HUES64 (cell line): ENCODE data around the gene HSPA1B.
"Not testable (repeated sequence)": the region's sequence is repeated elsewhere in the genome, so short reads cannot be mapped to it uniquely, and the experiment has no call there.

ENCODE experiments used
- H3K27ac ChIP-seq: 2 replicates; pipeline ENCODE4 v1.7.0; 2013; ENCODE audit warnings: low read depth, low read length, inconsistent platforms
- H3K27me3 ChIP-seq: 2 replicates; pipeline ENCODE4 v1.6.1; 2013; ENCODE audit warnings: mild to moderate bottlenecking, low read length; ENCODE audit not compliant: insufficient read depth
- H3K36me3 ChIP-seq: 2 replicates; pipeline ENCODE4 v1.6.1; 2013; ENCODE audit warnings: mild to moderate bottlenecking, low read length; ENCODE audit not compliant: insufficient read depth
- H3K4me1 ChIP-seq: 2 replicates; pipeline ENCODE4 v1.6.1; 2013; ENCODE audit warnings: mild to moderate bottlenecking, low read length, moderate library complexity; ENCODE audit not compliant: insufficient read depth
- H3K4me3 ChIP-seq: 2 replicates; pipeline ENCODE4 v1.5.1; 2013; ENCODE audit warnings: mild to moderate bottlenecking, low read length, moderate library complexity
- H3K9ac ChIP-seq: 2 replicates; pipeline ENCODE4 v1.6.1; 2013; ENCODE audit warnings: mild to moderate bottlenecking, low read depth, low read length
- H3K9me3 ChIP-seq: 2 replicates; pipeline ENCODE4 v1.6.1; 2013; ENCODE audit warnings: low read depth, low read length; ENCODE audit not compliant: insufficient read depth
- WGBS: fragments of 150-250, 120-280 bp; methylation state at CpG from one replicate; pipeline ENCODE4 v1.1.7; 2013; ENCODE audit warnings: missing lambda C conversion rate; 5-methylcytosine and 5-hydroxymethylcytosine counted together

HSPA1B gene

DNA sequence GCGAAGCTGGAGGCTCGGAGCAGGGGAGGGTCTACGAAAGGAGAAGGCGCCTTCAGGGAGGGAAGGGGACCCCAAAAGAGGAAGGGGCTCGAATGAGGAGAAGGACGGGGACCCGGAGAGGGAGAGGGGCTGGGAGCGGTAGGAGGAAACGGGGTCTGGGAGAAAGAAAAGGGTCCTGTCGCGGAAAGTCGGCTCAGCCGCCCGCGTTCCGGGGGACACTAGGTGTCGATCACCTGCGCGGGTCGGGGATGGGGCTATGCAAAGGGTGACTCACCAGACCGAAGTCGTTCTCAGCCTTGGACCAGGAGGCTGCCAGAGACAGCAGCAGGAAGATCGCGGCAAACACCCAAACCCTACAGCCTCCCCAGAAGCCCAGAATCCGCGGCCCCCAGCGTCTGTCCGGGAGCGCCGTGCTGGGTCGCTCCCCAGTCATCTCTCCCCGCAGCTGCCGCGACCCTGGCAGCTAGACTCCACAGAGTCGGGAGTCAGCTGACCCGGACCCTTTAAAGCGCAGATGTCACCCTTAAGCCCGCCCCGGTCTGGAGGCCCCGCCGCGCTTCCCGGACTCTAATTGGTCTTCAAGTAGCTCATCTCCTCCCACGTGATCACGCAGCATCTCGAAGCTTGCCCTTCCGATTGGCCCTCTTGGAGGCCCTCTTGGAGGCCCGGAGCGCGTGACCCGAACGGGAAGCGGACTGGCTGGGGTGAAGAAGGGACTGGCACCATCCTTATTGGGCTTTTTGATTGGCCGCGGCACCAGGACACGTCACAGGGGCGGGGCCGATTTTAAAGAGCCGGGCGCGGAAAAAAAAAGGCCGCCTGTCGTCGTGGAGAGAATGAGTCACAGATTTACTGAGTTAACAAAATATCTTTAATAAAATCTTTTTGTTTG lies 35.1 kb downstream of the HSPA1B start, which contains the start of gene NEU1:
Gene NEU1, minus strand, starts transcription at position 478 of the 892 bp plus-strand sequence. Its CDS starts 45 bp downstream, at position 433.
- peaks cover 26% of the 10 kb centered on the region for H3K36me3 ChIP-seq
- peak within 1 kb of the TSS; percentile 74 for H3K9ac ChIP-seq
- 2% methylated on average over 63 of the region's 64 CpGs for WGBS
- H3K27me3 ChIP-seq, result no peaks in the 10 kb centered on the region
- no peaks in the 10 kb centered on the region for H3K9me3 ChIP-seq
- no peaks in the 10 kb centered on the region; the same call in 1 of the 2 replicates for H3K4me1 ChIP-seq
- H3K4me3 ChIP-seq, result peak within 1 kb of the TSS; percentile 76
- H3K27ac ChIP-seq, result peak within 1 kb of the TSS; percentile 83

DNA sequence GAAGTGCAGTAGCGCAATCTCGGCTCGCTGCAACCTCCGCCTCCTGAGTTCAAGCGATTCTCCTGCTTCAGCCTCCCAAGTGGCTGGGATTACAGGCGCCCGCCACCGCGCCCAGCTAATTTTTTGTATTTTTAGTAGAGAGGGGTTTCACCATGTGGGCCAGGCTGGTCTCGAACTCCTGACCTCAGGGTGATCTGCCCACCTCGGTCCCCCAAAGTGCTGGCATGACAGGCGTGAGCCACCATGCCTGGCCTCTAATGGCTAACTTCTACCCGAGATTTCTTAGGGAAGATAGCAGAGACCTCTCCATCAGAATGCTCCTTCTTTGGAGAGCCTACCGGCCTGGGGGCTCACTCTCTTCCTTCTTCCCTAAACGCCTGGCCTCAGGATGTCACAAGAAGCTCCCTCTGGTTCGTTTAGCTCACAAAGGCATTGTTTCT lies 36.6 kb downstream of the HSPA1B start:
- 28% methylated on average over 16 of the region's 16 CpGs for WGBS
- H3K4me1 ChIP-seq, H3K9me3 ChIP-seq, H3K27me3 ChIP-seq: not testable (repeated sequence)
- peak overlapping the region; percentile 76 for H3K4me3 ChIP-seq
- H3K36me3 ChIP-seq, result peaks cover 14% of the 10 kb centered on the region
- peak overlapping the region; percentile 83 for H3K27ac ChIP-seq
- H3K9ac ChIP-seq, result peak overlapping the region; percentile 74

DNA sequence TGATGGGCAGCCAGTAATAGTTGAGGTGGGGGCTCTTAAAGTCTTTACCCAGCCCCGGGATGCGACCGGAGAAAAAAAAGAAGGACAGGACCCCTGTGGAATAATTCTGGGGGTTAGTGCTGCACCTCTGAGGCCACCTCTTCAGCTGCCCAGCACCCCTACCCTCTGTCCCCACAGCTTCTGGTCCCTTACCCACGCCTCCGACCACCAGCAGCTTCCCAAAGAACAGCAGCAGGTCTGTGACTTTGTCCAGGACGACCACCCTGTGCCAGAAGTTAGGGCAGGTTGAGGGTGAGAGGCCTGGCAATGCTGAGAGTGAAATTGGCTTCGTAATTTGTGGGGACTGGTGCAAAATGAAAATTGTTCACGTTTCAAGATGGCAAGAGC lies 37.3 kb downstream of the HSPA1B start:
- WGBS, result 90% methylated on average over 8 of the region's 8 CpGs
- Histone ChIP-seq H3K27me3 (no peaks in the 10 kb centered on the region), H3K9me3 (no peaks in the 10 kb centered on the region), H3K4me1 (no peaks in the 10 kb centered on the region; the same call in 1 of the 2 replicates), H3K36me3 (peaks cover 7% of the 10 kb centered on the region), H3K27ac (no peak overlapping the region), H3K4me3 (no peak overlapping the region), H3K9ac (no peak overlapping the region)

DNA sequence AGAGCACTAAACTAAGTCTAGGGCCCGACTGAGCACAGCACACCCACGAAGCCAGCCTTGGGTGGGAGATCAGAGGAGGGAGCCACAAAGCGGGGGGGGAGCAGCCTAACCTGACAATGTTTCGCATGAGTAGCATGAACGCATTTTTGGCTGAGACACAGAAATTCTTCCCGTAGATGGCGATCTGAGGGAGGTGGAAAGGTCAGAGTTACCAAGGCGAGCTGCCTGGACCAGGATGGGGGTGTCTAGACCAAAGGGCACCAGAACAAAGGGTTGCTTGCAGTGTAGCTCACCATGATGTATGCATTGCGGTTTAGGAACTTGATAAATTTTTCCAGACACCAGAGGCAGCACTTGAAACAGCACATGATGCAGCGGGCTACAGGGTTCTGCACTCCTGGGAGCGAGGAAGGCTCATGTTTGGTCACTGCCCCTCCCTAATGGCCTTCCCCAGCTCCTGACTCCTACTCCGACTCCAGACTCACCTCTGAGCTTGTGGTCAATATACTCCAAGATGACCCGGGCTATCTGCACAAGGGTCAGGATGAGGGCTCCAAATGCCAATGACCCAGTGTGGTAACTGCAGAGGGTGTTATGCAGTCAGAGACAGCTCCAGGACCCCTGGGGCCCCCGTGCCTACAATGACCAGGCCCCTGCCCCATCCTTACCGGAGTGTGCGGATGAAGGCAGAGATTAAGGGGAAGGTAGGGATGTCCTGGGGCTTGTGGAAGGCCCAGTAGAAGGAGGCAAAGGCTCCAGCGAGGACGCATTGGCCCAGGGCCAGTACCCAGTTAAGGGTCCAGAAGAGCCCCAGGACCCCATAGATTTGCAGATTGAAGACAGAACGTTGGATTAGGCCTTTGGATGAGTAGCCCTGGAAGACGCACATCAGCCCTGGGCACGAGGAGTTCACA lies 37.9 kb downstream of the HSPA1B start:
- Histone ChIP-seq H3K36me3 (peaks cover under 1% of the 10 kb centered on the region; the same call in 1 of the 2 replicates), H3K9me3 (no peaks in the 10 kb centered on the region), H3K27me3 (no peaks in the 10 kb centered on the region), H3K27ac (no peak overlapping the region), H3K4me3 (no peak overlapping the region), H3K4me1 (no peaks in the 10 kb centered on the region; the same call in 1 of the 2 replicates), H3K9ac (no peak overlapping the region)
- 88% methylated on average over 21 of the region's 21 CpGs for WGBS

DNA sequence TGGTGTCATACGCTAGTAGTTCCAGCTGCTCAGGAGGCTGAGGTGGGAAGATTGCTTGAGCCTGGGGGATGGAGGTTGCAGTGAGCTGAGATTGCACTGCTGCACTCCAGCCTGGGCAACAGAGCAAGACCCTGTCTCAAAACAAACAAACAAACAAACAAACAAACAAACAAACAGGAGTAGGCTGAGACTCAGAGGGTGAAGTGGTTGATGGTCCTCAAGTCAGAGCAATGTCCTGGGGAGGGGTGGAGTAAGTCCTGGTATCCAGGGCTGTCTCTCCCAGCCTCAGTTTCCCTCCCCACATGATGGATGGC lies 41.1 kb downstream of the HSPA1B start:
- not testable (repeated sequence) for H3K4me3 ChIP-seq, H3K9me3 ChIP-seq, H3K27me3 ChIP-seq, H3K27ac ChIP-seq, H3K36me3 ChIP-seq, H3K9ac ChIP-seq, H3K4me1 ChIP-seq
- 100% methylated on average over 1 of the region's 1 CpG for WGBS

DNA sequence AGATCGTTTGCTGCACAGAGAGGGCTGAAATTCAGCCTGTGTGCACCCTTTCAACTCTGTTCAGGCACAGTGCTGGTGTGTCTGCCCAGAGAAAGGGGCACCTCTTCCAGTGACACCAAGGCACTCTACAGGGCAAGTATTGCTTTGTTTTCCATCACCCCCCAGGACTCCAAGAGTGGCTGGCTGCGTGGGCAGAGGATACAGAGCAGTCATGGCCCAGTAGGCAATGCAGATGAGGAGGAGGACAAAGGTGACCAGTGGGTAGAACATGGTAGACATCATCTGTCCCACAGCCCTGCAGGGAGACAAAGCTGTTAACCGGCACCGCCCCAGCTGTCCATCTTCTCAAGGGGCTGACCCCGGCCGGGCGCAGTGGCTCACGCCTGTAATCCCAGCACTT lies 41.8 kb downstream of the HSPA1B start:
- no peak overlapping the region for H3K27ac ChIP-seq
- H3K27me3 ChIP-seq, result no peaks in the 10 kb centered on the region
- H3K4me3 ChIP-seq, result no peak overlapping the region
- 89% methylated on average over 8 of the region's 8 CpGs for WGBS
- no peaks in the 10 kb centered on the region for H3K9me3 ChIP-seq
- no peak overlapping the region for H3K9ac ChIP-seq
- peaks cover 9% of the 10 kb centered on the region; the same call in 1 of the 2 replicates for H3K4me1 ChIP-seq
- H3K36me3 ChIP-seq, result no peaks in the 10 kb centered on the region

DNA sequence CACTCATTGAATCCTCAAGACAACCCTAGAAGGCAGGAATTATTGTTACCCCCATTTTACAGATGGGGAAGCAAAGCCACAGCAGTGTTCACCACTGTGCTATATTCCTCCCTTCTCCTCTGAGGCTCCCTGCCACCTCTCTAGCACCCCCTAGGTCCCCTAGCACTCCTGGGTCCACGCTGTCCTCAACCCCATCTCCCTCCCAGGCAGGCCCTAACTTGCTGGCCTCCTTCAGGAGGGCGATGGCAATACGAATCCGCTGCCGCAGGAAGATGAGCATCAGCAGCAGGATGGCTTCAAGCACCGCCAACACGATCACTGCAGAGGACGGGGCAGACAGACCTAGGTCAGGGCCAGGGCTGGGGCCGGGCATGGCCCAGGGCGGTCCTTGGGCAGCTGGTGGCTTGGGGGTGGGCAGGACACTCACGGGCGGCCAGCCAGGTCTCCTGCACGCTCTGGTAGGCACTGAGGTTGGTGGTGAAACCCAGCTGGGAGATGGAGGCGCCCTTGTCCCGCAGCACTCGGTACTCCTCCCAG lies 42.9 kb downstream of the HSPA1B start:
- WGBS, result 88% methylated on average over 16 of the region's 16 CpGs
- Histone ChIP-seq H3K9me3 (no peaks in the 10 kb centered on the region), H3K4me3 (no peak overlapping the region), H3K9ac (no peak overlapping the region), H3K36me3 (no peaks in the 10 kb centered on the region), H3K4me1 (peaks cover 9% of the 10 kb centered on the region; the same call in 1 of the 2 replicates), H3K27me3 (no peaks in the 10 kb centered on the region), H3K27ac (no peak overlapping the region)

DNA sequence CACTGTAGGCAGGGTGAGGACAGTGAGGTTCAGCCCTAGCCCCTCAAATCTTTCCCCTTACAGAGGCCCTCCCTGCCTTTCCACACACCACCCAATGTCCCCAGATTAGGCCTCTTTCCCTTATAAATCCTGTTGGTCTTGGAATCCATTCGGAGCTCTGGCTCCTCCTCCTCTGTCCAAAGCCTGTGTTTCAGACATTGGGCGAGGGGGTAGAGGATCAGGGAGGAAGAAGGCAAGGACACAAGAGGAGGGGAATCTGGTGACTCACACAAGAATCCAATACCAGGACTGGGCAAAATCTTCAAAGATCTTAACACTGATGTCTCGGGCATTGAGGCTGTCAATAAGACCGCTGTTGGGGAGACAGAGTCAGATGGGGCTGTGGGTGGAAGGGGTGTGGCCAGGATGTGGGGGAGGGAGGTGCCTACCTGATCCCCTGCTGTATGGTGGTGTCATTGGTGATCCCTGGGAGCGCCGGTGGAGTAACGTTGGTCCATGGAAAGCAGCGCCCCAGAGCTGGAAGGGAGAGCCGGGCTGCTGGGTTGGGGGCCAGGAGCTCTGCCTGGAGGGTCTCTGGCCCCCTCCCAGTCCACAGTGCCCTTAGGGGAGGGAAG lies 43.6 kb downstream of the HSPA1B start:
- Histone ChIP-seq H3K9ac (no peak overlapping the region), H3K4me1 (peaks cover 9% of the 10 kb centered on the region; the same call in 1 of the 2 replicates), H3K9me3 (no peaks in the 10 kb centered on the region), H3K4me3 (no peak overlapping the region), H3K36me3 (no peaks in the 10 kb centered on the region), H3K27ac (no peak overlapping the region), H3K27me3 (no peaks in the 10 kb centered on the region)
- 70% methylated on average over 9 of the region's 9 CpGs for WGBS

DNA sequence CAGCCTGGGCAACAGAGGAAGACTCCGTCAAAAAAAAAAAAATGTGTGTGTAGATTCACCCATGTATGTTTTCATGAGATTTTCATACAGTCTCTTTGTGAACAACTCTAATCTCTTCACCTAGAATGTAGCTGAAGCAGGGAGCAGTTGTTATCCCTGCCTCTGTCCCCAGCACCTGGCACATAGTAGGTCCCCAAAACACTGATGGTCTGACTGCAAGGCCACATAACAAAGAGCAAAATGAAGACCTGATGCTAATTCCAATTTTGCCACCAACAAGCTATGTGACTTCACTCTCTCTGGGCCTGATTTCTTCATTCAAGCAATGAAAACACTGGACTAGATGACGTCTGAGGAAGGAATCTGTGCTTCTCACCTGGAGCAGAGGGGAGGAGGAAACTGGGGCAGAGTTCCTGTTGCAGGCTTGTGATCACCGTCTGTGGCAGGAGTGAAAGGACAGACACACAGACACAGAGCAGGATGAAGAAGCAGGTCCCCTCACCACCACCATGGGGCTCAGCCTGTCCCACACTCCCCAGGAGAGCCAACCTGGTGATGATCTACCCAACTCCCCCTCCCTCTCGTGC lies 46.6 kb downstream of the HSPA1B start:
- no peak overlapping the region for H3K9ac ChIP-seq
- peaks cover 9% of the 10 kb centered on the region; the same call in 1 of the 2 replicates for H3K4me1 ChIP-seq
- H3K4me3 ChIP-seq, result no peak overlapping the region
- no peak overlapping the region for H3K27ac ChIP-seq
- H3K27me3 ChIP-seq, result no peaks in the 10 kb centered on the region
- H3K9me3 ChIP-seq, result no peaks in the 10 kb centered on the region
- H3K36me3 ChIP-seq, result no peaks in the 10 kb centered on the region
- WGBS, result 82% methylated on average over 4 of the region's 4 CpGs

DNA sequence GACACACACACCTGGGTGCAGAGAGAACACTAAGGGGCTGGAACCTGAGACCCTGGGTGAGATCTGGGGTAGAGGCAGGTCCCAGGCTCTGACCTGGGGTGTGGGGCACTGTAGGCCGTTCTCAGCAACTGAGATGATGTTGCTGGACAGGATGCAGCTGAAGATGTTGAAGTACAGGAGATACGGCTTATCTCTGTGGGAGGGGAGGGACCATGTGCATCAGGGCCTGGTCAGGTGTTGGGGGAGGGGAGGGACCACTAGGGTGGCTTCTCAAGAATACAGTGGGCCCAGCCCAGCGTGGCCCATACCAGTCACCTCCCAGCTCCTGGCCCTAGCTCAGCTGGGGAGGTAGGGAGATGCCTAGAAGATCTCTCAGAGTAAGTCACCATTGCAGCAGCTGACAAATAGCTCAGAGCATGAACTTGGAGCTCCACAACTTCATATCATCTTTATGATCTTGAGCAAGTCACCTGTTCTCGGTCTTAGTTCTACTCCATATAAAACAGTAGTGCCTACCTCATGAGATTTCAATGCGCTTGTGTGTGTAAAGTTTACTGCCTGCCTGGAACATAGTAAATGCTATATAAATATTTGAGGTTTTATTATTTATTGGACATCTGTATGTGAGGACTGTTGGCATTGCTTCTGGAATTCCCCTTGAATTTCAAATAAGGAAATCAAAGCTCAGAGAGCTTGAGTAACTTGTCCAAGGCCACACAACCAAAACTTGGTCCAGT lies 47.5 kb downstream of the HSPA1B start:
- no peak overlapping the region for H3K9ac ChIP-seq
- peaks cover 9% of the 10 kb centered on the region; the same call in 1 of the 2 replicates for H3K4me1 ChIP-seq
- WGBS, result 87% methylated on average over 5 of the region's 5 CpGs
- H3K4me3 ChIP-seq, result no peak overlapping the region
- peaks cover 6% of the 10 kb centered on the region for H3K36me3 ChIP-seq
- no peaks in the 10 kb centered on the region for H3K9me3 ChIP-seq
- no peaks in the 10 kb centered on the region for H3K27me3 ChIP-seq
- H3K27ac ChIP-seq, result no peak overlapping the region
